ENCODE data around the gene NUBPL.
"Not testable (repeated sequence)": the region's sequence is repeated elsewhere in the genome, so short reads cannot be mapped to it uniquely, and the experiment has no call there.

The NUBPL gene

GRCh38 chr14:31787377-31787776 is 226.2 kb downstream of the NUBPL start:
- no peaks in the 10 kb centered on the region for H3K27me3 ChIP-seq (ENCODE audit: control insufficient read depth, insufficient read depth, low read length)
- H3K9me3 ChIP-seq (ENCODE audit: control insufficient read depth, insufficient read depth, low read length) = no peaks in the 10 kb centered on the region
- no peak overlapping the region for H3K4me3 ChIP-seq (ENCODE audit: low read depth, low read length)
- H3K4me1 ChIP-seq (ENCODE audit: control insufficient read depth, insufficient read depth, low read length) = no peaks in the 10 kb centered on the region
- H3K36me3 ChIP-seq (ENCODE audit: control insufficient read depth, insufficient read depth, low read length) = no peaks in the 10 kb centered on the region
- no peak overlapping the region for H3K9ac ChIP-seq (ENCODE audit: low read depth, low read length)

DNA sequence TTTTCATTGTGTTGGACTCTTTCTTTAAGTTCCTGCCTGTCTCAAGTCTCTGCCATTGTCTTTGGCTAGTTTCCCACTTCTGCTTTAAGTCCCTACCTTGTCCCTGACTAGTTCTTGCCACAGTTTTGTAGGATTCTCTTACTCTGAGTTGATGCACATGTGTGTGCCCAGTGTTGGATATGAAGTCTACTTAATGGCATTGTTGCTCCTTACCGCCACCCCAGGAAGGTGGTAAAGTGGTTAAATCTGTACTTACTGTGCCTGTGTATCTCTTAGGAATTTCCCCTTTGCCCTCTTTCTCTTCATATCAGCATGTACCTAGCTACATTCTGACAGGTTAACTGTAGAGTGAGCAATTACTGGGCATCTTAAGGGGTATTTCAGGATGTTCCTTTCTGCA is 227.1 kb downstream of the NUBPL start:
- Histone ChIP-seq H3K27me3 (ENCODE audit: control insufficient read depth, insufficient read depth, low read length) (no peaks in the 10 kb centered on the region), H3K4me3 (ENCODE audit: low read depth, low read length) (no peak overlapping the region), H3K36me3 (ENCODE audit: control insufficient read depth, insufficient read depth, low read length) (no peaks in the 10 kb centered on the region), H3K9me3 (ENCODE audit: control insufficient read depth, insufficient read depth, low read length) (no peaks in the 10 kb centered on the region), H3K9ac (ENCODE audit: low read depth, low read length) (no peak overlapping the region), H3K4me1 (ENCODE audit: control insufficient read depth, insufficient read depth, low read length) (no peaks in the 10 kb centered on the region)

- Histone ChIP-seq H3K4me1 (ENCODE audit: control insufficient read depth, insufficient read depth, low read length) (no peaks in the 10 kb centered on the region), H3K9me3 (ENCODE audit: control insufficient read depth, insufficient read depth, low read length) (no peaks in the 10 kb centered on the region), H3K36me3 (ENCODE audit: control insufficient read depth, insufficient read depth, low read length) (no peaks in the 10 kb centered on the region), H3K9ac (ENCODE audit: low read depth, low read length) (no peak overlapping the region), H3K27me3 (ENCODE audit: control insufficient read depth, insufficient read depth, low read length) (no peaks in the 10 kb centered on the region), H3K4me3 (ENCODE audit: low read depth, low read length) (no peak overlapping the region)
Measured at GRCh38 chr14:31792726-31793125, 231.5 kb downstream of the NUBPL start.

DNA sequence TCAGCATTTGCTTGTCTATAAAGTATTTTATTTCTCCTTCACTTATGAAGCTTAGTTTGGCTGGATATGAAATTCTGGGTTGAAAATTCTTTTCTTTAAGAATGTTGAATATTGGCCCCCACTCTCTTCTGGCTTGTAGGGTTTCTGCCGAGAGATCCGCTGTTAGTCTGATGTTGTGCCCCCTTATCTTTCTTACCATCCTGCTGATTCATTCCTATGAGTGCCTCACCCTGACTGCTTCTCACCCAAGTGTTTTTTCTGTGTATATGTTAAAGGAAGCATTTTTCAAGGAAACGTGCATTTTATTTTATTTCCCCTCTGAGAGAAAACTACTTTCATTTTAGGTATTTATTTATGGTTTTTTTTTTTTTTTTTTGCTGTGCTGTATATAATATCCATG is 236.7 kb downstream of the NUBPL start:
- H3K36me3 ChIP-seq (ENCODE audit: control insufficient read depth, insufficient read depth, low read length); H3K4me1 ChIP-seq (ENCODE audit: control insufficient read depth, insufficient read depth, low read length); H3K9ac ChIP-seq (ENCODE audit: low read depth, low read length); H3K9me3 ChIP-seq (ENCODE audit: control insufficient read depth, insufficient read depth, low read length); H3K27me3 ChIP-seq (ENCODE audit: control insufficient read depth, insufficient read depth, low read length); H3K4me3 ChIP-seq (ENCODE audit: low read depth, low read length): not testable (repeated sequence)

DNA sequence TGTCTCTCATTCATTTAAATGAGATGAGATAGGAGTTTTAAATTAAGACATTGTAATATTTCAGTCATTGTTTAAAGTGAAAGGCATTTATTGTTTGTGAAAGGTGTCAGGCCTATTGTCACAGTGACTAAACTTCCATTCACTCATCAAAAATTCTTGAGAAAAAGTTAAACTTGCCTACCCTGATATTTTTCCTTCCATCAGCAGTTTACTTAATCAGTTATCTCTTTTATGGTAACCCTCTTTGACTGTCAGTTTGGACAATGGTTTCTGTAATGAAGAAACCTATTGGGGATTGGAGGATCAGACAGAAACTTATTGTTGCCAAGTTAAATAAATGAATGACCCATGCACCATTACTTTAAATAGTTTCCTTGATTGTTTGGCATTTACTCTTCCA is 241.6 kb downstream of the NUBPL start:
- Histone ChIP-seq H3K27me3 (ENCODE audit: control insufficient read depth, insufficient read depth, low read length) (no peaks in the 10 kb centered on the region), H3K4me3 (ENCODE audit: low read depth, low read length) (no peak overlapping the region), H3K9me3 (ENCODE audit: control insufficient read depth, insufficient read depth, low read length) (no peaks in the 10 kb centered on the region), H3K36me3 (ENCODE audit: control insufficient read depth, insufficient read depth, low read length) (no peaks in the 10 kb centered on the region), H3K4me1 (ENCODE audit: control insufficient read depth, insufficient read depth, low read length) (no peaks in the 10 kb centered on the region), H3K9ac (ENCODE audit: low read depth, low read length) (no peak overlapping the region)

DNA sequence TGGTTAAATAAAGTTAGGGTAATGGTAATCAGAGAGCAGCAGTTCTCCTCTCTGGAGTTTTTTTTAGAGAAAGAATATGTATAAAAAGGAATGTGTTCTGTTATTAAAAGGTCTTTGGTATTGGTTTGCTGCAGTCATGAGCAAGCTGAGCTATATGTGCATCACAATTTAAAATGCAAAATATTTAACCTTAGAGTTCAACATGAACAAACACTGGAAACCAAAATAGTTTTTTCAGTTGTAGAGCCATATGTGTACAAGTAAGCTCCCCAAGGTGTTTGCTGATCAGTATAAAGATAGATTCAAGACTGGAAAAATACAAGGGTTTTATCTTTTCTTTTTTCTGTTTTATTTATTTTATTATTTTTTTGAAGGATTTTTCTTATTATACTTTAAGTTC is 245.0 kb downstream of the NUBPL start:
- Histone ChIP-seq H3K4me3 (ENCODE audit: low read depth, low read length) (no peak overlapping the region), H3K27me3 (ENCODE audit: control insufficient read depth, insufficient read depth, low read length) (no peaks in the 10 kb centered on the region), H3K36me3 (ENCODE audit: control insufficient read depth, insufficient read depth, low read length) (no peaks in the 10 kb centered on the region), H3K9me3 (ENCODE audit: control insufficient read depth, insufficient read depth, low read length) (no peaks in the 10 kb centered on the region), H3K9ac (ENCODE audit: low read depth, low read length) (no peak overlapping the region), H3K4me1 (ENCODE audit: control insufficient read depth, insufficient read depth, low read length) (no peaks in the 10 kb centered on the region)

- not testable (repeated sequence) for H3K9me3 ChIP-seq (ENCODE audit: control insufficient read depth, insufficient read depth, low read length); H3K36me3 ChIP-seq (ENCODE audit: control insufficient read depth, insufficient read depth, low read length); H3K4me1 ChIP-seq (ENCODE audit: control insufficient read depth, insufficient read depth, low read length); H3K27me3 ChIP-seq (ENCODE audit: control insufficient read depth, insufficient read depth, low read length); H3K9ac ChIP-seq (ENCODE audit: low read depth, low read length); H3K4me3 ChIP-seq (ENCODE audit: low read depth, low read length)
Measured at GRCh38 chr14:31811693-31812628, 250.8 kb downstream of the NUBPL start.

- not testable (repeated sequence) for H3K27me3 ChIP-seq (ENCODE audit: control insufficient read depth, insufficient read depth, low read length); H3K4me3 ChIP-seq (ENCODE audit: low read depth, low read length); H3K9ac ChIP-seq (ENCODE audit: low read depth, low read length); H3K36me3 ChIP-seq (ENCODE audit: control insufficient read depth, insufficient read depth, low read length); H3K9me3 ChIP-seq (ENCODE audit: control insufficient read depth, insufficient read depth, low read length); H3K4me1 ChIP-seq (ENCODE audit: control insufficient read depth, insufficient read depth, low read length)
Measured at GRCh38 chr14:31813724-31814490, 252.7 kb downstream of the NUBPL start.

GRCh38 chr14:31819281-31819680 is 258.1 kb downstream of the NUBPL start:
- no peaks in the 10 kb centered on the region for H3K9me3 ChIP-seq (ENCODE audit: control insufficient read depth, insufficient read depth, low read length)
- no peaks in the 10 kb centered on the region for H3K36me3 ChIP-seq (ENCODE audit: control insufficient read depth, insufficient read depth, low read length)
- no peak overlapping the region for H3K9ac ChIP-seq (ENCODE audit: low read depth, low read length)
- no peaks in the 10 kb centered on the region for H3K27me3 ChIP-seq (ENCODE audit: control insufficient read depth, insufficient read depth, low read length)
- no peak overlapping the region for H3K4me3 ChIP-seq (ENCODE audit: low read depth, low read length)
- no peaks in the 10 kb centered on the region for H3K4me1 ChIP-seq (ENCODE audit: control insufficient read depth, insufficient read depth, low read length)

DNA sequence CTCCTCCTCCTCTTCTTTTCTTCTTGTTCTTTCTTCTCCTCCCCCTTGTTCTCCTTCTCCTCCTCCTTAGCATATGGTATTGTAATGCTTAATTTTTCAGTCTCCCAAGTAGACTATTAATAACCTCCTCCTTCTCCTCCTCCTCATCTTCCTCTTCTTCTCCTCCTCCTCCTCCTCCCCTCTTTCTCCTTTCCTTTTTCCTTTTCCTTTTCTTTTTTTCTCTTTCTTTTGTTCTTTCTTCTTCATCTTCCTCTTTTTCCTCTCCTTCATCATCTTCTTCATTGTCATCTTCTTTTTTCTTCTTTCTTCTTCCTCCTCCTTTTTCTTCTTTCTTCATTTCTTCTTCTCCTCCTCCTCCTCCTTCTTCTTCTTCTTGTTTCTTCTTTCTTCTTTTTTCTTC is 264.3 kb downstream of the NUBPL start:
- Histone ChIP-seq H3K4me3 (ENCODE audit: low read depth, low read length) (no peak overlapping the region), H3K9me3 (ENCODE audit: control insufficient read depth, insufficient read depth, low read length) (no peaks in the 10 kb centered on the region), H3K4me1 (ENCODE audit: control insufficient read depth, insufficient read depth, low read length) (no peaks in the 10 kb centered on the region), H3K36me3 (ENCODE audit: control insufficient read depth, insufficient read depth, low read length) (no peaks in the 10 kb centered on the region), H3K27me3 (ENCODE audit: control insufficient read depth, insufficient read depth, low read length) (no peaks in the 10 kb centered on the region), H3K9ac (ENCODE audit: low read depth, low read length) (no peak overlapping the region)

- Histone ChIP-seq H3K27me3 (ENCODE audit: control insufficient read depth, insufficient read depth, low read length) (no peaks in the 10 kb centered on the region), H3K9me3 (ENCODE audit: control insufficient read depth, insufficient read depth, low read length) (no peaks in the 10 kb centered on the region), H3K36me3 (ENCODE audit: control insufficient read depth, insufficient read depth, low read length) (no peaks in the 10 kb centered on the region), H3K4me3 (ENCODE audit: low read depth, low read length) (no peak overlapping the region), H3K9ac (ENCODE audit: low read depth, low read length) (no peak overlapping the region), H3K4me1 (ENCODE audit: control insufficient read depth, insufficient read depth, low read length) (no peaks in the 10 kb centered on the region)
Measured at GRCh38 chr14:31827325-31827724, 266.1 kb downstream of the NUBPL start.

Measured in iPS-15b (cell line).